GM23338 (cell line): ENCODE results near the gene STX1A.

ENCODE experiments used
- EZH2 ChIP-seq: fragments of 200-600 bp; sonication (generic); IDR thresholded peaks from one replicate; pipeline ENCODE4 v1.8.0; 2017; ENCODE audit warnings: antibody characterized with exemption, mild to moderate bottlenecking, low read depth; ENCODE audit not compliant: unreplicated experiment
- TF ChIP-seq, protein P1 (sequence below), 2 experiments: fragments of 200-600 bp in 1 of 2; sonication (generic) in 1 of 2; conservative IDR thresholded peaks; 2 replicates each; pipeline versions ENCODE4 v1.5.1 to v1.6.1; 2016 to 2017; ENCODE audit warnings: antibody characterized with exemption in 2 of 2, low read depth in 2 of 2, mild to moderate bottlenecking in 2 of 2, moderate library complexity in 1 of 2

DNA sequence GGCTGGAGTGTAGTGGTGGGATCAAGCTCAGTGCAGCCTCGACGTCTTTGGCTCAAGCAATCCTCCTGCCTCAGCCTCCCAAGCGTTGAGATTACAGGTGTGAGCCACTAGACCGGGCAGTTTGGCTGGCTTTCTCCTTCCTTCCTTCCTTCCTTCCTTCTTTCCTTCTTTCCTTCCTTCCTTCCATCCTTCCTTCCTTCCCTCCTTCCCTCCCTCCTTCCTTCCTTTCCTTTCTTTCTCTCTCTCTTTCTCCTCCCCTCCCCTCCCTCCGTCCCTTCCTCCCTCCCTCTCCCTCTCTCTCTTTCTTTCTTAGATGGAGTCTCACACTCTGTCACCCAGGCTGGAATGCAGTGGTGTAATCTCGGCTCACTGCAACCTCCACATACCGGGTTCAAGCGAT is 59.5 kb downstream of the STX1A start:
- TF ChIP-seq, protein P1, sequence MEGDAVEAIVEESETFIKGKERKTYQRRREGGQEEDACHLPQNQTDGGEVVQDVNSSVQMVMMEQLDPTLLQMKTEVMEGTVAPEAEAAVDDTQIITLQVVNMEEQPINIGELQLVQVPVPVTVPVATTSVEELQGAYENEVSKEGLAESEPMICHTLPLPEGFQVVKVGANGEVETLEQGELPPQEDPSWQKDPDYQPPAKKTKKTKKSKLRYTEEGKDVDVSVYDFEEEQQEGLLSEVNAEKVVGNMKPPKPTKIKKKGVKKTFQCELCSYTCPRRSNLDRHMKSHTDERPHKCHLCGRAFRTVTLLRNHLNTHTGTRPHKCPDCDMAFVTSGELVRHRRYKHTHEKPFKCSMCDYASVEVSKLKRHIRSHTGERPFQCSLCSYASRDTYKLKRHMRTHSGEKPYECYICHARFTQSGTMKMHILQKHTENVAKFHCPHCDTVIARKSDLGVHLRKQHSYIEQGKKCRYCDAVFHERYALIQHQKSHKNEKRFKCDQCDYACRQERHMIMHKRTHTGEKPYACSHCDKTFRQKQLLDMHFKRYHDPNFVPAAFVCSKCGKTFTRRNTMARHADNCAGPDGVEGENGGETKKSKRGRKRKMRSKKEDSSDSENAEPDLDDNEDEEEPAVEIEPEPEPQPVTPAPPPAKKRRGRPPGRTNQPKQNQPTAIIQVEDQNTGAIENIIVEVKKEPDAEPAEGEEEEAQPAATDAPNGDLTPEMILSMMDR (conservative IDR thresholded peaks at IDR 0.05; ENCODE audit: low read depth in 2 of 2): no peak
- no peak for TF ChIP-seq EZH2
